Mucosa of stomach (tissue), 1 donor: ENCODE results near the gene COG3.
A peak's percentile ranks its signal among the peaks of the same experiment; 100 is the strongest.

Experiments used
- H3K27me3 ChIP-seq: one replicate; pipeline ENCODE4 v1.7.0; 2013; ENCODE audit warnings: mild to moderate bottlenecking, low read length; ENCODE audit not compliant: control insufficient read depth, insufficient read depth
- H3K36me3 ChIP-seq: one replicate; pipeline ENCODE4 v1.7.0; 2013; ENCODE audit warnings: low read length; ENCODE audit not compliant: control insufficient read depth, insufficient read depth
- H3K4me1 ChIP-seq: one replicate; pipeline ENCODE4 v1.7.0; 2013; ENCODE audit warnings: mild to moderate bottlenecking, low read length; ENCODE audit not compliant: control insufficient read depth, insufficient read depth
- H3K4me3 ChIP-seq: one replicate; pipeline ENCODE4 v1.7.0; 2013; ENCODE audit warnings: low read length
- H3K9ac ChIP-seq: one replicate; pipeline ENCODE4 v1.7.0; 2013; ENCODE audit warnings: mild to moderate bottlenecking, low read length, moderate library complexity
- H3K9me3 ChIP-seq: one replicate; pipeline ENCODE4 v1.7.0; 2013; ENCODE audit warnings: mild to moderate bottlenecking, low read length, moderate library complexity; ENCODE audit not compliant: control insufficient read depth
- donor health status: Pancreatic carcinoma.

The COG3 gene

DNA sequence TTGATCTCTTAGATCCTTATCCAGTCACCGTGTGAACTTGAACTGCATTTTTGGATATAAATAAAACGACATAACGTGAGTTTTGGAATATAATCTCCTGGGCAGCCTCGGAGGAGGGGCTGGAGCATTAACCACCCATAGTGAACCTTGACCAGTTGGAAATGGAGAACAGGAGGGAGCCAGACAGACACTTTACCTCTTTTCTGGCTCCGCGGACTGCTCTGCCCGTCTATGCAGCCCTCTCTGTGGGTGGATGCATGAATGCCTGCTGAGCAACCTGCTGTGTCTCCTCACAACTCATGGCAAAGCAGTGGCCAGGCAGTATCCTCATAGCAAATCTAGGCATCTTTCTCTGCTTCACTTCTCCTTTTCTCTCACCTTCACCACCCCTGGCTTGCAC, 10.5 kb upstream of the COG3 start:
- Histone ChIP-seq H3K9me3 (no peaks in the 10 kb centered on the region), H3K4me1 (no peaks in the 10 kb centered on the region), H3K36me3 (no peaks in the 10 kb centered on the region), H3K9ac (no peak overlapping the region), H3K27me3 (no peaks in the 10 kb centered on the region), H3K4me3 (no peak overlapping the region)

DNA sequence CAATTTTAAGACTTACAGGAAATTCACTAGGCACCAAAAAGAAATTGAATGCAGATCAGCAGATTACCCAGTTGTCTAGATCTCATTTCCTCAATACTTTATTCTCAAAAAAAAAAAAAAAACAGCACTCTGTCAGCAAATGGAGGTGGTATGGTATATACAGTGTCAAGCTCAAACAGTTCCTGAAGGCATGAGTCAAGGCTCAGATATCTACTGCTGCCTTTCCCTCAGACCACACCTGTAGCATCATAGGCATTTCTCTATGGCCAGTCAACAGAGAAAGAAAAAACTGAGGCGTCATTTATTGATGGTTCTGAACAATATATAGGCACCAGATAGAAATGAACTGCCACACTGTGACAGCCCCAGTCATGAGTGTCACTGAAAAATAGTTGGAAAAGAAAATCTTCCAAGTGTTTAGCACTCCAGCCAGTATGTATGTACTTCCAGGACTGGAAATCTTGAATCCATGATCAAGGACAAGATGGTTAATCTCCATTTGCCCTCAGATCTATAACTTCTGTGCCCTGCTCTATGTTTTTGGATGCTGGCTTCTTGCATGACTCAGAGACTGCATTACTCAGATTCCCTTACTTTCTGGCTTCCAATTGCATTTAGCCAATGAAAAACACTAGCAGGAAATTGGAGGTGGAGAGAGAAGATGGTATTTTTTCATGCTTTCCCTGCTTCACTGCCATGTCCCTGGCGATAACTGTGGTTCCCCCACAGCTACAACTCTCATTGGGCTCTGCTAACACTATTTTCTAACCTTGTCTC, 8.4 kb upstream of the COG3 start:
- H3K9me3 ChIP-seq, result no peaks in the 10 kb centered on the region
- no peak overlapping the region for H3K9ac ChIP-seq
- H3K36me3 ChIP-seq, result no peaks in the 10 kb centered on the region

DNA sequence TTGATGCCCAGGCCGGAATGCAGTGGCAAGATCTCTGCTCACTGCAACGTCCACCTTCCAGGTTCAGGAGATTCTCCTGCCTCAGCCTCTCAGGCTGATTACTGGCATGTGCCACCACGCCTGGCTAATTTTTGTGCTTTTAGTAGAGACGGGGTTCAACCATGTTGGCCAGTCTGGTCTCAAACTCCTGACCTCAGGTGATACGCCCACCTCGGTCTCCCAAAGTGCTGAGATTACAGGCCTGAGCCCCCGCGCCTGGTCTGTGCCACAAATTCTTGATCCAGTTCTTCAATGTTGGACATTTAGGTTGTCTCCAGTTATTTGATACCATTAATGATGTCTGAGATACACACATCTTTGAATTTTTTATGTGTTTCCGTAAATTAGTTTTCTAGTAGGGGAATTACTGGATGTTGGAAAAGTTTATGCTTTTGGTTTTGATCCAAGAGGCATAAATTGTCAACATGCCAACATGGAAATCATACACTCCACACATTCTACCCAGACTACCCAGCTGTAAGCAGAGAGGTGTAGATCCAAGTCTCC, 525 bp upstream of the COG3 start:
- no peaks in the 10 kb centered on the region for H3K9me3 ChIP-seq
- peaks cover 21% of the 10 kb centered on the region for H3K4me1 ChIP-seq
- no peaks in the 10 kb centered on the region for H3K27me3 ChIP-seq
- H3K4me3 ChIP-seq, result peak overlapping the region; percentile 84
- H3K36me3 ChIP-seq, result no peaks in the 10 kb centered on the region
- H3K9ac ChIP-seq, result no peak overlapping the region

More for the DNA sequence above, 8.4 kb upstream of the COG3 start:
- Histone ChIP-seq H3K27me3 (no peaks in the 10 kb centered on the region), H3K4me1 (no peaks in the 10 kb centered on the region), H3K4me3 (no peak overlapping the region)

DNA sequence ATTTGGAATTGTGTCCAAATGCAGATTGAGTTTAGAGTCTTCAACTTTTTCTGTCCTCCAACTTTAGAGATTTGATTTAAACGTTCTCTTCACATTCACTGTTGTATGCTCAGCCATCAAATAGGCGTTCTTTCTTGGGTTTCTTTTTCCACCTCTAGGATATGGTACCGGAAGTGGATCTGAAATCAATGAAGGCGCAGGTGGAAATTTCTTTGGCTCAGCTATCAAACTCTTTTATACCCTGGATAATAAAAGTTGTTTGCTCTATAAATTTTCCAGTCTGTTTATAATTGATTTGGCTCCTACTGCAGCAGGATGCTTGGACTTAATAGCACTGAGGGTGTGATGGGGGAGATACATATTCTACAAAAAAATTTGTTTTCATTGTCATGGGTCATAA, 1.6 kb downstream of the COG3 start:
- Histone ChIP-seq H3K27me3 (no peaks in the 10 kb centered on the region), H3K9me3 (no peaks in the 10 kb centered on the region), H3K4me3 (no peak overlapping the region), H3K36me3 (no peaks in the 10 kb centered on the region), H3K4me1 (peaks cover 21% of the 10 kb centered on the region), H3K9ac (peak overlapping the region; percentile 91)

DNA sequence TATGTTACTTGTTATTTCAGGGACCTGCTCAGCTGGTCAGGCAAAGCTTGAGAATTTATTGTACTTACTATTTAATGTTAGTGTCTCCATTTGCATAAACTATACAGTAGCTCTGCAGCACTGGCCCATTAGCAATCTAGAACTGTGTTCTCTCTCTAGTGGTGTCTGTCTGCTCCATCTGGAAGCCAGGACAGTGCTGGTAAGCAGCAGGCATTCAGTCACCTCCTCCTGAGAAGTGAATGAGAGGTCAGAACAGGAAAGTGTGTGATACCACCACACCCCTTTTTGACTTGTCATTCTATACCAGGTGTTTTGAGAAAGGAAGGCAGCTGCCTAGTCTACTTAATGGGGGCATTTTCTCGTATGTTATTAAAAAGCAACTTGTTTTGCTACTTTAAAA, 3.9 kb downstream of the COG3 start:
- Histone ChIP-seq H3K9ac (no peak overlapping the region), H3K27me3 (no peaks in the 10 kb centered on the region), H3K9me3 (no peaks in the 10 kb centered on the region), H3K4me1 (peaks cover 21% of the 10 kb centered on the region), H3K36me3 (no peaks in the 10 kb centered on the region), H3K4me3 (no peak overlapping the region)

DNA sequence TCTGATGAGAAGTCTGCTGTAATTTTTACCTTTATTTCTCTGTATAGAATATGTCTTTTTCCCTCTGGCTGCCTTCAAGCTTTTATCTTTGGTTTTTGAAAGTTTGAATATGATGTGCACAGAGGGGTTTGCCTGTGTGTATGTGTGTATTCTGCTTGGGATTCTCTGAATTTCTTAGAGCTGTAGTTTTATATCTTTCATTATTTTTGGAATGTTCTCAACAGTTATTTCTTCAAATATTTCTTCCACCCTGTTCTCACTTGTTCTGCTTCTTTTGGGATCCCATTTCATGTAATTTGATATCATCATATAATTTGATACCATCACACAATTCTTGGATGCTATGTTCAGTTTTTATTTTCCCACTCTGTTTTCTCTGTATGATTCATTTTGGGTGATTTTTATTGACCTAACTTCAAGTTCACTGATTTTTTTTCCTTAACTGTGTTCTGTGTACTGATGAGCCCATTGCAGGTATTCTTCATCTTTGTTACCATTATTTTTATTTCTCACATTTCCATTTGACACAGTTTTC, 7.5 kb downstream of the COG3 start:
- H3K4me3 ChIP-seq, result no peak overlapping the region
- H3K4me1 ChIP-seq, result peaks cover 12% of the 10 kb centered on the region
- H3K27me3 ChIP-seq, result no peaks in the 10 kb centered on the region
- no peaks in the 10 kb centered on the region for H3K36me3 ChIP-seq
- no peak overlapping the region for H3K9ac ChIP-seq
- H3K9me3 ChIP-seq, result no peaks in the 10 kb centered on the region

DNA sequence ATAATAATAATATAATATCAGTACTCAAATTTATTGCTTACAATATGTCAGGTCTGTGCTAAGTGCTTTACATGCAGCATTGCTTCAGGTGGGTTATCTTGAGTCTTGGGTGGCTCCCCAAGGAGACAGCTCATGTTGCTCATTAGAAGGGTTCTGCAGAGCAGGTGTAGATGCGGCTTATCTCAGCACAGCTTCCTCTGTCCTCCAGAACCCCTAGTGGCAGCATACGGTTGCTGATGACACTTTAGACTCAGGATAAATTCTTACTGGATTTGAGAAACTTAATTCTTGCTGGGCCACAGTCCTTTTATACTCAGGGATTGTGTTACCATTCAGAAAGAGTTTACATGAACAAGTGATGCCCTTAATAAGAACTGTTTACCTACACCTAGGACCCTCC, 8.9 kb downstream of the COG3 start:
- Histone ChIP-seq H3K9ac (no peak overlapping the region), H3K4me3 (no peak overlapping the region), H3K9me3 (no peaks in the 10 kb centered on the region), H3K27me3 (no peaks in the 10 kb centered on the region), H3K36me3 (no peaks in the 10 kb centered on the region), H3K4me1 (peaks cover 3% of the 10 kb centered on the region)

DNA sequence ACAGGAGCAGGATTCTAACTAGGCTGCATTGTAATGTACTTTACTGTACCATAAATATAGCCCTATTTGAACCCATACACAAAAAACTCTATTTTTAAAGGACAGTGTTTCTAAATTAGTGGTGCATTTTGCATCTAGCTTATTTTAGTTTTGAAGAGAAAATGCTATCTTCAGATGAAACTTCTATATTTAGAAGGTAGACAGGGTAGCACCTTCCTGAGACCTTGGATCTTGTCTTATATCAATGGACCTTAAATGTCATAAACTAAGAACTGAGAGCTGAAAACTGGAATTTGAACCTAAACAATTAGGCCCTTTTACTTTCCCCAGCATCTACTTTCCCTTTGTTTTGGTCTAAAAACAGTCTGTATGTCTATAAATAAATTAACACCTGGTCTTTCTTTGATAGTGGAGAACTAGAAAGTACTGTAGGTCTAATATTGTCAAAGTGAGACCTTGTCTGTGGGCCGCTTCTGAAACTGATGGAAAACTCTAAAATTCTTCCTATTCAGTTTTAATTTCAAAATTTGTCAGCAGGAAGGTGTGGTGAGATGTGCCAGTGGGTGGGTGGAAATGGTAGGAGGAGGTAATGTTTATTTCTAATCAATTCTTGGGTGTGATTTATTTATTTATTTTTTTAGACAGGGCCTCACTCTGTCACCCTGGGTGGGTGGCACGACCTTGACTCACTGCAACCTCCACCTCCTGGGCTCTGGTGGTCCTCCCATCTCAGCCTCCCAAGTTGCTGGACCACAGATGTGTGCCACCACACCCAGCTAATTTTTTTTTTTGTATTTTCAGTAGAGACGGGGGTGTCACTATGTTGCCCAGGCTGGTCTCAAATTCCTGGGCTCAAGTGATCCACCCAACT, 10.1 kb downstream of the COG3 start:
- no peaks in the 10 kb centered on the region for H3K27me3 ChIP-seq
- H3K36me3 ChIP-seq, result no peaks in the 10 kb centered on the region
- H3K4me3 ChIP-seq, result no peak overlapping the region
- no peaks in the 10 kb centered on the region for H3K4me1 ChIP-seq
- H3K9ac ChIP-seq, result no peak overlapping the region
- H3K9me3 ChIP-seq, result no peaks in the 10 kb centered on the region

DNA sequence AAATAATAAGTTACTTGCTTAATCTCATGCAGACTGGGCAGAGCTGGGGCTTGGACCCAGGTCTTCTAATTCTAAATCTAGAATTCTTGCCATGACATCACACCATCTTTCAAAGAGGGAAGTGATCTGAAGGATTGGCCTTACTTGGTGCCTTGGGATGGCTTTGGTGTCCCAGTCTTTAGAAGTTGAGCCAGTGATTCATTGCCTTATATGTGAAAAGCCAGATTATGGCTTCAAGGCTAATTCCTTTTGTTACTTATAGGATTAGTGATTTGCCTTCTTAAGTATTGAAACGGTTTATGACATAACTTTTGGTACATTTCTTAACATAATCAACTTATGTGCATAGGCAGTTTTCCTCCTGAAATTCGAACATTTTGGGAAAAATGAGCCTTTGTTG, 14.9 kb downstream of the COG3 start:
- no peak overlapping the region for H3K4me3 ChIP-seq
- no peaks in the 10 kb centered on the region for H3K4me1 ChIP-seq
- H3K27me3 ChIP-seq, result no peaks in the 10 kb centered on the region
- no peaks in the 10 kb centered on the region for H3K36me3 ChIP-seq
- no peaks in the 10 kb centered on the region for H3K9me3 ChIP-seq
- no peak overlapping the region for H3K9ac ChIP-seq

DNA sequence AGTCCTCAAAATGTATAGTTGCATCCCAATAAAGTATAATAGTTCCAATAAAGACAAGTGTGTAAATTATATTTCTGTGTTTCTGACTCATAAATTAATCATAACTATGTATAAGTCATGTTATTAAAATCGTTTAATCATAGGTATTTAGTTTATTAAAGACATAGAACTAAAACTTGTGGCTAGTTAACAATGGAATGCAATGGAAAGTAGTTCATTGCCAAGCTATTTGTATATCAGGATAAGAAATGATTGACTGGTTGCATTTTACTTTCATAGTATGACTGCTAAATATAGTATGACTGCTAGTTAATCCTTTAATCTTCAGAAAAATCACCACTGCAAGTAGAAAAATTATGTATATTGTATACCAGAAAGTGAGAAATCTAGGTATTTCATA, 16.9 kb downstream of the COG3 start:
- H3K36me3 ChIP-seq, result no peaks in the 10 kb centered on the region

DNA sequence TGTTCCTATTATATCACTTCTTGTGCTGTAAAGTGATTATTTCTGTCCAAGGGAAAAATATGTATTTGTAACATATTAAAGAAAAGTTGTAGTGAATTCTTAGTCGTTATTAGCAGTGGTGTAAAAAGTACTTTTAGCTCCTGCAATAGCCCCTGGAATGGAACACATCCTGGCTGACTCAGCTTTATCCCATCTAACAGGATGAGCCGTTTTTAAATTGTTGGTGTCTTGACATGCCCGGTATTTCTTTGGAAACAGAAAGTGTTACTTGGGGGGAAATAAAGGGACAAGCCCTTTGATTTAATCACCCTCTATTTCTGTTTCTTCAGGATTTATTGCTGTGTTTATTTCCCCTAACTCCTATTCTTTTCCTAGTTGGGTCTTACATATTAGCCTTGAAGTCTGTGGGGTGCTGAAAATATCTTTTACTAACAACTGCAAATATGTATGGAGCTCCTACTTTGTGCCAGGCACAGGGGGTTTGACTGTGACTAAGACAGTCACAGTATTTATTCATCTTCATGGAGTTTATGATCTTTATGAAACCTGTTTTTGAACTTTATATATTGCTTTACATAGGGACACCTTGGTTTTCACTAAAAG, 17.9 kb downstream of the COG3 start:
- Histone ChIP-seq H3K9ac (no peak overlapping the region), H3K36me3 (no peaks in the 10 kb centered on the region), H3K9me3 (no peaks in the 10 kb centered on the region), H3K4me3 (no peak overlapping the region), H3K27me3 (no peaks in the 10 kb centered on the region), H3K4me1 (no peaks in the 10 kb centered on the region)

More for the DNA sequence above, 16.9 kb downstream of the COG3 start:
- no peaks in the 10 kb centered on the region for H3K27me3 ChIP-seq
- H3K4me3 ChIP-seq, result no peak overlapping the region
- H3K9me3 ChIP-seq, result no peaks in the 10 kb centered on the region
- H3K9ac ChIP-seq, result no peak overlapping the region
- no peaks in the 10 kb centered on the region for H3K4me1 ChIP-seq
